ENCODE results near the gene SLC4A1. TPM values are rescaled to one million over a fixed set of nuclear protein-coding genes. Genes with fewer than 3 reads are reported as not detected.

SLC4A1 gene
- total RNA-seq, 1 experiment from 2014 or later, result 0.22 TPM

- TF ChIP-seq REST (IDR thresholded peaks at IDR 0.05; ENCODE audit: low read depth), result no peak
- no peak for TF ChIP-seq RAD21 (IDR thresholded peaks at IDR 0.05; ENCODE audit: low read depth)
- no peak for TF ChIP-seq CTCF (IDR thresholded peaks at IDR 0.05 in 2 of 3, conservative IDR thresholded peaks at IDR 0.05 in 1 of 3; ENCODE audit: borderline replicate concordance in 1 of 3, insufficient read depth in 1 of 3, low read depth in 2 of 3, low read length in 2 of 3)
- no peak for TF ChIP-seq CEBPB (IDR thresholded peaks at IDR 0.05; ENCODE audit: low read depth)
- TF ChIP-seq ZNF274 (IDR thresholded peaks at IDR 0.05; ENCODE audit: low read depth, low read length), result no peak
- no peak for TF ChIP-seq CBX3 (IDR thresholded peaks at IDR 0.05; ENCODE audit: low read depth)
- TF ChIP-seq MAX (IDR thresholded peaks at IDR 0.05), result no peak
- no peak for TF ChIP-seq SIN3A (IDR thresholded peaks at IDR 0.05; ENCODE audit: low read depth)
- TF ChIP-seq TCF7L2 (IDR thresholded peaks at IDR 0.05; ENCODE audit: borderline replicate concordance, extremely low read depth, insufficient read depth, insufficient read length), result no peak
Measured at GRCh38 chr17:44247440-44247841, 20.5 kb downstream of the SLC4A1 start (continued).
